Astrocyte of the cerebellum (primary cell): ENCODE results near the gene ABLIM2.
A peak's percentile ranks its signal among the peaks of the same experiment; 100 is the strongest.

Source experiments
- DNase-seq: peaks from one replicate; pipeline ENCODE4 v3.0.0-alpha.2; 2011; ENCODE audit warnings: low read depth
- H3K4me3 ChIP-seq: 2 replicates; pipeline ENCODE4 v1.5.1; 2011; ENCODE audit warnings: mild to moderate bottlenecking, low read depth, low read length, moderate library complexity
- CTCF ChIP-seq: IDR thresholded peaks from 2 replicates; pipeline ENCODE4 v1.5.1; 2012; ENCODE audit warnings: low read length, low read depth, moderate library complexity, mild to moderate bottlenecking; ENCODE audit errors: missing control alignments
- in situ Hi-C: cut with HindIII; loops from 2 replicates; pipeline ENCODE4 v1.10.0; 2017; ENCODE audit warnings: low sequenced_read_pairs

ABLIM2 gene

GRCh38 chr4:7963691-7964090, 194.9 kb downstream of the ABLIM2 start:
- TF ChIP-seq CTCF, result no peak
- in situ Hi-C loops, result no loop called here
- H3K4me3 ChIP-seq, result no peak overlapping the region
- DNase-seq, result no peak

GRCh38 chr4:7962609-7963508, 195.8 kb downstream of the ABLIM2 start:
- no peak for DNase-seq
- TF ChIP-seq CTCF, result no peak
- in situ Hi-C loops, result no loop called here
- H3K4me3 ChIP-seq, result no peak overlapping the region

GRCh38 chr4:7960790-7961655, 197.6 kb downstream of the ABLIM2 start:
- peak; percentile 100 for DNase-seq
- in situ Hi-C loops, result no loop called here
- TF ChIP-seq CTCF, result no peak
- no peak overlapping the region for H3K4me3 ChIP-seq

GRCh38 chr4:7960017-7960789, 198.4 kb downstream of the ABLIM2 start:
- DNase-seq, result no peak
- TF ChIP-seq CTCF, result no peak
- H3K4me3 ChIP-seq, result no peak overlapping the region
- in situ Hi-C loops, result no loop called here

- DNase-seq, result no peak
- peak; percentile 30 for TF ChIP-seq CTCF
Measured at GRCh38 chr4:7959078-7959477, 199.5 kb downstream of the ABLIM2 start.

More at GRCh38 chr4:7959078-7959477, 199.5 kb downstream of the ABLIM2 start:
- in situ Hi-C loops, result no loop called here
- no peak overlapping the region for H3K4me3 ChIP-seq
